OCI-LY7 (cell line): ENCODE measurements around the gene ISY1. TPM values are rescaled to one million over a fixed set of nuclear protein-coding genes. Genes with fewer than 3 reads are reported as not detected.

Experiments
- BruUV-seq: library from RNA; stranded (reverse); fragments of 400-500 nt; replicated peaks from 2 replicates; lab custom pipeline; 2021; lab: Mats Ljungman, UMichigan
- CTCF ChIA-PET: fragments of 300-600 bp; sonication (Branson Sonifier 250); formaldehyde crosslinking; loops from one replicate; lab custom pipeline; 2022; ENCODE audit warnings: antibody characterized with exemption; ENCODE audit not compliant: unreplicated experiment; lab: Charles Lee
- POLR2A ChIA-PET: fragments of 300-600 bp; sonication (Branson Sonifier 250); formaldehyde crosslinking; loops from one replicate; lab custom pipeline; 2022; ENCODE audit warnings: antibody characterized with exemption; lab: Charles Lee
- DNase-seq: peaks from one replicate; pipeline ENCODE4 v3.0.0-alpha.2; 2015; ENCODE audit warnings: low spot score
- H2AFZ ChIP-seq: fragments of 200-600 bp; sonication (generic), shearing (Covaris generic); 2 replicates; pipeline ENCODE4 v1.6.1; 2014; ENCODE audit warnings: mild to moderate bottlenecking, antibody characterized with exemption, low read length, moderate library complexity
- H3K27ac ChIP-seq: fragments of 200-600 bp; sonication (generic); 2 replicates; pipeline ENCODE4 v1.5.1; 2014; ENCODE audit warnings: mixed run types, low read depth, mild to moderate bottlenecking, moderate library complexity, low read length, inconsistent platforms; ENCODE audit not compliant: poor library complexity, severe bottlenecking
- H3K36me3 ChIP-seq: fragments of 200-600 bp; sonication (generic); 2 replicates; pipeline ENCODE4 v1.6.1; 2014; ENCODE audit warnings: mild to moderate bottlenecking, antibody characterized with exemption, low read length, moderate library complexity, mixed read lengths; ENCODE audit not compliant: insufficient read depth
- H3K4me1 ChIP-seq: fragments of 200-600 bp; sonication (generic); 2 replicates; pipeline ENCODE4 v1.5.1; 2014; ENCODE audit warnings: mild to moderate bottlenecking, low read length; ENCODE audit not compliant: insufficient read depth, poor library complexity, severe bottlenecking
- H3K4me2 ChIP-seq: fragments of 200-600 bp; sonication (generic); 2 replicates; pipeline ENCODE4 v1.6.1; 2014; ENCODE audit warnings: mild to moderate bottlenecking, low read length
- H3K4me3 ChIP-seq: fragments of 200-600 bp; sonication (generic); 2 replicates; pipeline ENCODE4 v1.5.1; 2014; ENCODE audit warnings: mild to moderate bottlenecking, low read depth, low read length; ENCODE audit not compliant: poor library complexity, severe bottlenecking
- H3K79me2 ChIP-seq: fragments of 200-600 bp; sonication (generic); 2 replicates; pipeline ENCODE4 v1.6.1; 2016; ENCODE audit warnings: low read depth, mild to moderate bottlenecking, low read length, moderate library complexity, mixed read lengths; ENCODE audit not compliant: insufficient read depth
- H3K9me2 ChIP-seq: fragments of 200-600 bp; sonication (generic); 2 replicates; pipeline ENCODE4 v1.6.1; 2016; ENCODE audit warnings: mild to moderate bottlenecking, low read length, mixed read lengths; ENCODE audit not compliant: insufficient read depth
- H3K9me3 ChIP-seq: fragments of 200-600 bp; sonication (generic); 2 replicates; pipeline ENCODE4 v1.6.1; 2014; ENCODE audit warnings: mild to moderate bottlenecking, mixed run types, low read length, mixed read lengths
- H4K20me1 ChIP-seq: fragments of 200-600 bp; sonication (generic); 2 replicates; pipeline ENCODE4 v1.6.1; 2014; ENCODE audit warnings: mild to moderate bottlenecking, antibody characterized with exemption, low read length, moderate library complexity, mixed read lengths; ENCODE audit not compliant: insufficient read depth
- CTCF ChIP-seq: fragments of 200-600 bp; sonication (generic); conservative IDR thresholded peaks from 2 replicates; pipeline ENCODE4 v1.5.1; 2014; ENCODE audit warnings: mild to moderate bottlenecking, antibody characterized with exemption, low read length, moderate library complexity, mixed read lengths
- EZH2phosphoT487 ChIP-seq: fragments of 200-600 bp; sonication (generic); IDR thresholded peaks from 2 replicates; pipeline ENCODE4 v1.6.1; 2018; ENCODE audit warnings: low read depth, borderline replicate concordance, mild to moderate bottlenecking, mixed run types, antibody characterized with exemption, low read length, moderate library complexity, mixed read lengths
- intact Hi-C: fragments of 100-400 bp; cut with micrococcal nuclease; formaldehyde crosslinking; loops from one replicate; pipeline ENCODE4 v1.10.0; 2022; ENCODE audit not compliant: unreplicated experiment
- total RNA-seq, 2 experiments: library from RNA; depleted of rRNA in 1 of 2; stranded (reverse); fragments of >200 nt in 1 of 2; shearing (Covaris generic) in 1 of 2; gene quantifications; 2 replicates each; pipeline ENCODE4 v1.2.3, GENCODE V29; 2014 to 2022

The ISY1 gene
- total RNA-seq, 2 experiments from 2014 or later, result 34.5 to 62.1 TPM

GRCh38 chr3:129123314-129124060, 37.4 kb downstream of the ISY1 start:
- Histone ChIP-seq H3K4me2 (peak overlapping the region; percentile 64), H3K4me3 (peak overlapping the region; percentile 23), H3K4me1 (peaks cover 38% of the 10 kb centered on the region), H3K27ac (peak overlapping the region; percentile 48), H3K9me2 (no peaks in the 10 kb centered on the region), H3K9me3 (no peaks in the 10 kb centered on the region), H4K20me1 (no peaks in the 10 kb centered on the region), H3K36me3 (peaks cover 23% of the 10 kb centered on the region), H3K79me2 (peaks cover 19% of the 10 kb centered on the region), H2AFZ (no peak overlapping the region; the same call in 1 of the 2 replicates)
- no peak for TF ChIP-seq EZH2phosphoT487
- TF ChIP-seq CTCF, result no peak
- ChIA-PET CTCF (interaction anchor here (1.1 kb wide), 1 partner anchor 12 kb away, joined by 3 read pairs; no protein-coding TSS in a partner anchor), POLR2A (interaction anchor here (0.6 to 0.9 kb wide), 3 partner anchors 12 to 101 kb away, joined by 3 to 7 read pairs (median 4); no protein-coding TSS in a partner anchor)
- no TSS peak for BruUV-seq
- peak; percentile 42 for DNase-seq
- intact Hi-C loops, result loop anchor here (5.0 kb wide), 1 partner anchor 109 kb away; no protein-coding TSS in a partner anchor

GRCh38 chr3:129122412-129123011, 38.4 kb downstream of the ISY1 start:
- DNase-seq, result no peak
- Histone ChIP-seq H3K9me2 (no peaks in the 10 kb centered on the region), H3K4me3 (peak overlapping the region; percentile 61), H3K4me2 (peak overlapping the region; percentile 64), H3K9me3 (no peaks in the 10 kb centered on the region), H4K20me1 (no peaks in the 10 kb centered on the region), H2AFZ (no peak overlapping the region), H3K79me2 (peaks cover 24% of the 10 kb centered on the region), H3K36me3 (peaks cover 28% of the 10 kb centered on the region; the same call in 1 of the 2 replicates), H3K4me1 (peaks cover 48% of the 10 kb centered on the region), H3K27ac (peak overlapping the region; percentile 48)
- POLR2A ChIA-PET, result interaction anchor here (0.6 to 1.6 kb wide), 10 partner anchors 13 to 483 kb away, joined by 3 to 8 read pairs (median 3); no protein-coding TSS in a partner anchor
- CTCF ChIA-PET, result interaction anchor here (0.6 to 1.1 kb wide), 6 partner anchors 13 to 195 kb away, joined by 3 to 8 read pairs (median 4); no protein-coding TSS in a partner anchor
- BruUV-seq, result no TSS peak
- TF ChIP-seq EZH2phosphoT487, result no peak
- no peak for TF ChIP-seq CTCF
- intact Hi-C loops, result loop anchor here (5.0 kb wide), 1 partner anchor 110 kb away; no protein-coding TSS in a partner anchor
